Stimulated activated CD4-positive, alpha-beta T cell treated with anti-CD3 and anti-CD28 coated beads, Interleukin-15, amount 100 ng/mL, for 24 hours (primary cell): ENCODE results near the gene PKN1.
"Not testable (repeated sequence)": the region's sequence is repeated elsewhere in the genome, so short reads cannot be mapped to it uniquely, and the experiment has no call there.

Source experiments
- DNase-seq: peaks from one replicate; pipeline ENCODE4 v3.0.0-alpha.2; 2020

Gene PKN1

GRCh38 chr19:14432791-14433553 lies at the start of gene PKN1:
TSS of gene PKN1 (plus strand) at chr19:14433306. CDS start at chr19:14433522, 216 bp downstream.
- peak; percentile 77 for DNase-seq

- DNase-seq, result peak; percentile 66
These were observed 49.2 kb upstream of the PKN1 start for GRCh38 chr19:14383661-14384555.

GRCh38 chr19:14385492-14385891 lies 47.6 kb upstream of the PKN1 start:
- DNase-seq, result peak; percentile 52

GRCh38 chr19:14390548-14390947 lies 42.6 kb upstream of the PKN1 start:
- DNase-seq, result no peak

GRCh38 chr19:14391156-14391821 lies 41.8 kb upstream of the PKN1 start:
- no peak for DNase-seq

GRCh38 chr19:14393329-14393728 lies 39.8 kb upstream of the PKN1 start:
- no peak for DNase-seq

- no peak for DNase-seq
These were observed 38.9 kb upstream of the PKN1 start for GRCh38 chr19:14394167-14394566.

GRCh38 chr19:14395262-14395661 lies 37.8 kb upstream of the PKN1 start:
- DNase-seq, result no peak

GRCh38 chr19:14395710-14396336 lies 37.3 kb upstream of the PKN1 start:
- DNase-seq, result no peak

GRCh38 chr19:14396730-14397129 lies 36.4 kb upstream of the PKN1 start:
- not testable (repeated sequence) for DNase-seq

GRCh38 chr19:14397168-14397567 lies 35.9 kb upstream of the PKN1 start:
- not testable (repeated sequence) for DNase-seq

GRCh38 chr19:14400951-14401431 lies 32.1 kb upstream of the PKN1 start:
- DNase-seq, result no peak

- DNase-seq, result no peak
These were observed 31.5 kb upstream of the PKN1 start for GRCh38 chr19:14401468-14402195.

GRCh38 chr19:14402332-14403144 lies 30.6 kb upstream of the PKN1 start:
- no peak for DNase-seq

GRCh38 chr19:14403145-14403930 lies 29.8 kb upstream of the PKN1 start:
- DNase-seq, result not testable (repeated sequence)

- no peak for DNase-seq
These were observed 28.8 kb upstream of the PKN1 start for GRCh38 chr19:14404312-14404711.

- DNase-seq, result no peak
These were observed 27.7 kb upstream of the PKN1 start for GRCh38 chr19:14405380-14405757.

GRCh38 chr19:14405758-14406644 lies 27.1 kb upstream of the PKN1 start:
- peak; percentile 92 for DNase-seq
